IPS-NIHi7 (cell line): ENCODE data around the gene NAV1.
"Not testable (repeated sequence)": the region's sequence is repeated elsewhere in the genome, so short reads cannot be mapped to it uniquely, and the experiment has no call there.

Source experiments
- DNase-seq: peaks from one replicate; pipeline ENCODE4 v3.0.0; 2012; ENCODE audit warnings: mixed read lengths; ENCODE audit errors: extremely low spot score

NAV1 gene

GRCh38 chr1:201565024-201565730 lies 26.2 kb downstream of the NAV1 start:
- DNase-seq = no peak

- no peak for DNase-seq
Measured at GRCh38 chr1:201565771-201566528, 27.0 kb downstream of the NAV1 start.

- DNase-seq = no peak
Measured at GRCh38 chr1:201566529-201566823, 27.5 kb downstream of the NAV1 start.

GRCh38 chr1:201566933-201567801 lies 28.2 kb downstream of the NAV1 start:
- DNase-seq = no peak

- DNase-seq = no peak
Measured at GRCh38 chr1:201568265-201568664, 29.3 kb downstream of the NAV1 start.

GRCh38 chr1:201568859-201569294 lies 29.9 kb downstream of the NAV1 start:
- no peak for DNase-seq

GRCh38 chr1:201570181-201570885 lies 31.4 kb downstream of the NAV1 start:
- no peak for DNase-seq

GRCh38 chr1:201570886-201571624 lies 32.1 kb downstream of the NAV1 start:
- no peak for DNase-seq

GRCh38 chr1:201573030-201573429 lies 34.1 kb downstream of the NAV1 start:
- no peak for DNase-seq

GRCh38 chr1:201573923-201574322 lies 35.0 kb downstream of the NAV1 start:
- no peak for DNase-seq

- DNase-seq = no peak
Measured at GRCh38 chr1:201575912-201576311, 37.0 kb downstream of the NAV1 start.

- no peak for DNase-seq
Measured at GRCh38 chr1:201576914-201577313, 38.0 kb downstream of the NAV1 start.

GRCh38 chr1:201578008-201578888 lies 39.3 kb downstream of the NAV1 start:
- DNase-seq = no peak

GRCh38 chr1:201581371-201581770 lies 42.4 kb downstream of the NAV1 start:
- not testable (repeated sequence) for DNase-seq

GRCh38 chr1:201582705-201583442 lies 43.9 kb downstream of the NAV1 start:
- DNase-seq = no peak

GRCh38 chr1:201583663-201584062 lies 44.7 kb downstream of the NAV1 start:
- DNase-seq = no peak

- no peak for DNase-seq
Measured at GRCh38 chr1:201584471-201585092, 45.7 kb downstream of the NAV1 start.

- DNase-seq = no peak
Measured at GRCh38 chr1:201585093-201585483, 46.2 kb downstream of the NAV1 start.

- no peak for DNase-seq
Measured at GRCh38 chr1:201585901-201586300, 47.0 kb downstream of the NAV1 start.
